K562 (cell line): ENCODE measurements around the gene DHCR24. TPM values are rescaled to one million over a fixed set of nuclear protein-coding genes. Genes with fewer than 3 reads are reported as not detected.

Experiments
- ATAC-seq: fragments of 200-7000 bp; cut with Tn5 transposase; 3 replicates; pipeline ENCODE4 v1.9.1; 2020; ENCODE audit warnings: moderate library complexity
- BruUV-seq: library from RNA; stranded (reverse); fragments of 400-500 nt; replicated peaks from 2 replicates; lab custom pipeline; 2021; lab: Mats Ljungman, UMichigan
- CTCF ChIA-PET: fragments of 300-600 bp; formaldehyde crosslinking; extraction: SDS; loops from one replicate; lab custom pipeline; 2021; ENCODE audit warnings: low intra/inter-chr PET ratio; lab: Yijun Ruan, JAX
- POLR2A ChIA-PET: fragments of 300-600, 350-650 bp; sonication (Branson Sonifier 250); formaldehyde crosslinking; extraction: SDS; loops from one replicate; lab custom pipeline; 2021; ENCODE audit warnings: antibody characterized with exemption, inconsistent platforms; lab: Yijun Ruan, JAX
- DNase-seq, 4 experiments: peaks; one replicate each; pipeline versions ENCODE4 v3.0.0 to v3.0.0-alpha.2; 2011 to 2018; ENCODE audit warnings: low spot score in 3 of 4, mixed read lengths in 3 of 4; ENCODE audit errors: extremely low read depth in 1 of 4
- FAIRE-seq: peaks from 2 replicates; lab custom pipeline; 2011; peaks lifted over from hg19 to GRCh38; lab: Jason Lieb, UNC
- H2AFZ ChIP-seq: 2 replicates; pipeline ENCODE4 v1.6.0; 2011; ENCODE audit warnings: low read depth, low read length, control low read depth, inconsistent platforms
- H3K27ac ChIP-seq: fragments of 200-600 bp; 3 replicates; pipeline ENCODE4 v1.8.0; 2011; ENCODE audit warnings: low read depth, mild to moderate bottlenecking, control low read depth, inconsistent platforms, low read length, moderate library complexity, mixed read lengths; ENCODE audit errors: extremely low read depth
- H3K27me3 ChIP-seq, 2 experiments: fragments of 300-600 bp in 1 of 2; 2 replicates in 1 of 2; 3 replicates in 1 of 2; pipeline versions ENCODE4 v1.6.0 to v1.8.0; 2011; ENCODE audit warnings: inconsistent platforms in 2 of 2, low read length in 2 of 2, mild to moderate bottlenecking in 1 of 2, mixed read lengths in 1 of 2, moderate library complexity in 1 of 2; ENCODE audit not compliant: control insufficient read depth in 2 of 2, insufficient read depth in 2 of 2
- H3K36me3 ChIP-seq: fragments of 300-600 bp; 3 replicates; pipeline ENCODE4 v1.8.0; 2011; ENCODE audit warnings: mild to moderate bottlenecking, low read length, inconsistent platforms; ENCODE audit not compliant: control insufficient read depth, insufficient read depth
- H3K4me1 ChIP-seq, 2 experiments: fragments of 200-600 bp in 1 of 2; replicated peaks in 1 of 2; 2 replicates in 1 of 2; 3 replicates in 1 of 2; pipeline versions ENCODE4 v1.5.1 to v1.8.0; 2011; ENCODE audit warnings: inconsistent platforms in 2 of 2, low read length in 2 of 2, mild to moderate bottlenecking in 1 of 2, mixed read lengths in 1 of 2, moderate library complexity in 1 of 2; ENCODE audit not compliant: control insufficient read depth in 2 of 2, insufficient read depth in 2 of 2
- H3K4me2 ChIP-seq: 2 replicates; pipeline ENCODE4 v1.6.1; 2011; ENCODE audit warnings: low read length, control low read depth, inconsistent platforms, mixed read lengths; ENCODE audit not compliant: insufficient read depth
- H3K4me3 ChIP-seq: fragments of 200-600 bp; sonication (generic), shearing (Covaris generic); 2 replicates; pipeline ENCODE4 v1.5.1; 2016; ENCODE audit warnings: control low read depth, inconsistent platforms
- H3K79me2 ChIP-seq: fragments of 200-600 bp; 3 replicates; pipeline ENCODE4 v1.8.0; 2011; ENCODE audit warnings: low read length, inconsistent platforms; ENCODE audit not compliant: control insufficient read depth, insufficient read depth
- H3K9ac ChIP-seq, 2 experiments: 2 replicates each; pipeline versions ENCODE4 v1.6.0 to v1.6.1; 2011; ENCODE audit warnings: low read depth in 2 of 2, low read length in 2 of 2, control low read depth in 1 of 2, inconsistent platforms in 1 of 2, mild to moderate bottlenecking in 1 of 2, mixed read lengths in 1 of 2; ENCODE audit not compliant: insufficient read depth in 1 of 2
- H3K9me1 ChIP-seq: one replicate; pipeline ENCODE4 v1.6.0; 2011; ENCODE audit warnings: inconsistent platforms, mild to moderate bottlenecking, low read length, moderate library complexity; ENCODE audit not compliant: control insufficient read depth, insufficient read depth
- H3K9me3 ChIP-seq: replicated peaks from 2 replicates; pipeline ENCODE4 v1.5.1; 2011; ENCODE audit warnings: low read depth, low read length, inconsistent platforms; ENCODE audit not compliant: control insufficient read depth, insufficient read depth
- H4K20me1 ChIP-seq: replicated peaks from 2 replicates; pipeline ENCODE4 v1.6.1; 2011; ENCODE audit warnings: low read length, inconsistent platforms, mixed read lengths; ENCODE audit not compliant: control insufficient read depth, insufficient read depth
- BCL6 ChIP-seq: fragments of 250-450 bp; sonication (Bioruptor Pico); IDR thresholded peaks from 2 replicates; pipeline ENCODE4 v1.4.0; 2020
- DEAF1 ChIP-seq: fragments of 450-650 bp; formaldehyde crosslinking; IDR thresholded peaks from 2 replicates; pipeline ENCODE4 v1.4.0; 2020; ENCODE audit warnings: mild to moderate bottlenecking, moderate library complexity
- ELF2 ChIP-seq: fragments of 250-450 bp; sonication (Bioruptor Pico); IDR thresholded peaks from 2 replicates; pipeline ENCODE4 v1.5.0; 2021; ENCODE audit warnings: mild to moderate bottlenecking
- HDAC2 ChIP-seq: fragments of 450-650 bp; IDR thresholded peaks from 2 replicates; pipeline ENCODE4 v1.6.1; 2016; ENCODE audit warnings: mild to moderate bottlenecking
- KAT2B ChIP-seq: IDR thresholded peaks from one replicate; pipeline ENCODE4 v1.6.1; 2012; ENCODE audit warnings: low read depth, mild to moderate bottlenecking, control low read depth, inconsistent platforms, low read length, moderate library complexity
- LCOR ChIP-seq: sonication (generic); formaldehyde crosslinking; IDR thresholded peaks from 2 replicates; pipeline ENCODE4 v1.8.0; 2022; ENCODE audit warnings: mild to moderate bottlenecking, missing genetic modification reagents
- SOX6 ChIP-seq: fragments of 450-650 bp; IDR thresholded peaks from 2 replicates; pipeline ENCODE4 v1.6.1; 2014; ENCODE audit warnings: mild to moderate bottlenecking
- WGBS: fragments of 100-300 bp; shearing (Covaris generic); methylation state at CpG from one replicate; pipeline ENCODE4 v1.1.6; 2016; ENCODE audit warnings: low coverage, mixed read lengths; ENCODE audit not compliant: insufficient coverage; ENCODE audit errors: missing lambda C conversion rate; 5-methylcytosine and 5-hydroxymethylcytosine counted together
- in situ Hi-C: fragments of 300-500 bp; cut with MboI; formaldehyde crosslinking; loops from 4 replicates; pipeline ENCODE4 v1.15.0; 2018; ENCODE audit warnings: inconsistent platforms, mixed read lengths
- intact Hi-C: fragments of 100-400 bp; cut with micrococcal nuclease; formaldehyde crosslinking; loops from 2 replicates; pipeline ENCODE4 v1.14.2; 2022
- polyA plus RNA-seq, 8 experiments: library from polyadenylated mRNA; depleted of rRNA in 4 of 8; stranded (reverse) in 5 of 8; unstranded in 3 of 8; fragments of >200 nt; fragmentation: Nextera tagmentation in 2 of 8; fragmentation: Illumina TruSeq in 1 of 8; extraction: Ambion mirVana in 2 of 8; extraction: Trizol in 1 of 8; gene quantifications; 2 replicates each; pipeline versions ENCODE4 v1.2.1 to v1.2.3, GENCODE V29; 2011 to 2014; ENCODE audit warnings: inconsistent platforms in 1 of 8, missing spikeins in 1 of 8
- total RNA-seq, 7 experiments: library from RNA; depleted of rRNA in 6 of 7; stranded (reverse); fragments of >200 nt in 6 of 7; fragmentation: Illumina TruSeq in 2 of 7; extraction: Trizol in 2 of 7; gene quantifications; 2 replicates each; pipeline versions ENCODE4 v1.2.1 to v1.2.3, GENCODE V29; 2011 to 2021; ENCODE audit warnings: low replicate concordance in 1 of 7
- TF ChIP-seq, protein P1 (sequence below): fragments of 450-650 bp; conservative IDR thresholded peaks from 2 replicates; pipeline ENCODE4 v1.6.1; 2016; ENCODE audit warnings: missing genetic modification characterization, low read depth, mild to moderate bottlenecking, control low read depth, missing compliant biosample characterization
- TF ChIP-seq, protein P2 (sequence below), 2 experiments: IDR thresholded peaks in 1 of 2; conservative IDR thresholded peaks in 1 of 2; 2 replicates each; pipeline ENCODE4 v1.6.1; 2016; ENCODE audit warnings: low read depth in 2 of 2, mild to moderate bottlenecking in 1 of 2, missing compliant biosample characterization in 1 of 2, missing genetic modification characterization in 1 of 2, moderate library complexity in 1 of 2

DHCR24 gene
- total and polyA plus RNA-seq, 9 of the 15 experiments (the other 6 are each of a cell fraction or from before 2014, with no cell fraction given): 23.4 to 161 (median 79.9) TPM

- Histone ChIP-seq H3K27ac (no peak overlapping the region), H3K9ac (no peak overlapping the region), H3K4me1 (peaks cover 0 to 4% of the 10 kb centered on the region in 2 experiments; a peak in 1 of 5 replicates), H4K20me1 (0 out of 2 replicates have a peak, but pooled peaks cover 9% of the 10 kb centered on the region), H3K27me3 (no peaks in the 10 kb centered on the region), H3K36me3 (peaks cover 88% of the 10 kb centered on the region), H3K4me3 (no peak overlapping the region), H3K9me3 (no peaks in the 10 kb centered on the region), H3K4me2 (no peak overlapping the region), H3K9me1 (no peaks in the 10 kb centered on the region), H2AFZ (no peak overlapping the region), H3K79me2 (peaks cover 46% of the 10 kb centered on the region)
- FAIRE-seq (no peak), DNase-seq (peak in 1 of 4 experiments; percentile 11), ATAC-seq (no peak)
- ChIA-PET CTCF (no interaction called here), POLR2A (interaction anchor here (1.3 kb wide), 1 partner anchor 10 kb away, joined by 5 read pairs; the partner anchor contains the start of gene DHCR24)
- intact Hi-C loops: no loop called here
- WGBS: 61% methylated on average over 5 of the region's 5 CpGs
- BruUV-seq: no TSS peak
- in situ Hi-C loops: no loop called here
- no peak for TF ChIP-seq HDAC2
- TF ChIP-seq SOX6: peak; percentile 39; the same call in 1 of the 2 replicates
Measured at GRCh38 chr1:54876814-54877213, 10.2 kb downstream of the DHCR24 start.

DNA sequence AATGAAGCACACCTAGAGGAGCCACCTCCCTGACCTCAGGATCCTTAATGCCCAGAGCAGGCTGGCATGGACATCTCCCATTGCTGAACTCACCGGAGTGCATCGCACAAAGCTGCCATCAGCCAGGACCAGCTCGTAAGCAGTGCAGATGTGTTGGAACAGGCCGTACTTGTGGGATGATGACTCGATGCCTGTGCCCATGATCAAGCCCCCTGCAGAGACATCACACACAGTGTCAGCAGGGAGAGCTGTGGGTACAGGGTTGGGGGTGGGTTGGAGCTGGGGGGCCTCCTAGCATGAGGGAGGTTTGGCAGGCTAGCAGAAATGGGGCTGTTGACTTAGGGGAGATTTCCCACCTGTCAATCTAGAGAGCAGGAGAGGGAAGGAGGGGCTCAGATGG is 12.0 kb downstream of the DHCR24 start:
- Histone ChIP-seq H3K9ac (no peak overlapping the region), H3K4me2 (no peak overlapping the region), H4K20me1 (0 out of 2 replicates have a peak, but pooled peaks cover 9% of the 10 kb centered on the region), H3K79me2 (peaks cover 29% of the 10 kb centered on the region), H2AFZ (no peak overlapping the region), H3K36me3 (peaks cover 88% of the 10 kb centered on the region), H3K27ac (no peak overlapping the region), H3K4me1 (peaks cover 0 to 4% of the 10 kb centered on the region in 2 experiments; a peak in 1 of 5 replicates), H3K4me3 (no peak overlapping the region), H3K27me3 (no peaks in the 10 kb centered on the region), H3K9me3 (no peaks in the 10 kb centered on the region), H3K9me1 (no peaks in the 10 kb centered on the region)
- WGBS: 94% methylated on average over 5 of the region's 5 CpGs
- ChIA-PET POLR2A (interaction anchor here (1.9 kb wide), 1 partner anchor 9 kb away, joined by 5 read pairs; no protein-coding TSS in a partner anchor), CTCF (no interaction called here)
- intact Hi-C loops (no loop called here), in situ Hi-C loops (no loop called here)
- BruUV-seq: no TSS peak
- TF ChIP-seq ELF2 (CRISPR knock-in tag): no peak
- no peak for TF ChIP-seq KAT2B
- no peak for TF ChIP-seq BCL6
- TF ChIP-seq, protein P1, sequence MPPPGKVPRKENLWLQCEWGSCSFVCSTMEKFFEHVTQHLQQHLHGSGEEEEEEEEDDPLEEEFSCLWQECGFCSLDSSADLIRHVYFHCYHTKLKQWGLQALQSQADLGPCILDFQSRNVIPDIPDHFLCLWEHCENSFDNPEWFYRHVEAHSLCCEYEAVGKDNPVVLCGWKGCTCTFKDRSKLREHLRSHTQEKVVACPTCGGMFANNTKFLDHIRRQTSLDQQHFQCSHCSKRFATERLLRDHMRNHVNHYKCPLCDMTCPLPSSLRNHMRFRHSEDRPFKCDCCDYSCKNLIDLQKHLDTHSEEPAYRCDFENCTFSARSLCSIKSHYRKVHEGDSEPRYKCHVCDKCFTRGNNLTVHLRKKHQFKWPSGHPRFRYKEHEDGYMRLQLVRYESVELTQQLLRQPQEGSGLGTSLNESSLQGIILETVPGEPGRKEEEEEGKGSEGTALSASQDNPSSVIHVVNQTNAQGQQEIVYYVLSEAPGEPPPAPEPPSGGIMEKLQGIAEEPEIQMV: no peak
- TF ChIP-seq, protein P2, sequence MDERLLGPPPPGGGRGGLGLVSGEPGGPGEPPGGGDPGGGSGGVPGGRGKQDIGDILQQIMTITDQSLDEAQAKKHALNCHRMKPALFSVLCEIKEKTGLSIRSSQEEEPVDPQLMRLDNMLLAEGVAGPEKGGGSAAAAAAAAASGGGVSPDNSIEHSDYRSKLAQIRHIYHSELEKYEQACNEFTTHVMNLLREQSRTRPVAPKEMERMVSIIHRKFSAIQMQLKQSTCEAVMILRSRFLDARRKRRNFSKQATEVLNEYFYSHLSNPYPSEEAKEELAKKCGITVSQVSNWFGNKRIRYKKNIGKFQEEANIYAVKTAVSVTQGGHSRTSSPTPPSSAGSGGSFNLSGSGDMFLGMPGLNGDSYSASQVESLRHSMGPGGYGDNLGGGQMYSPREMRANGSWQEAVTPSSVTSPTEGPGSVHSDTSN (CRISPR knock-in tag; IDR thresholded peaks at IDR 0.05; ENCODE audit: low read depth): no peak
- TF ChIP-seq, protein P2 (tag; conservative IDR thresholded peaks at IDR 0.05; ENCODE audit: low read depth): no peak
- TF ChIP-seq DEAF1 (CRISPR knock-in tag): no peak
- no peak for TF ChIP-seq LCOR (CRISPR knock-in tag)
- FAIRE-seq: no peak
- DNase-seq: peak in 1 of 4 experiments; percentile 5
- no peak for ATAC-seq
